ENCODE measurements around the gene SGSM1.

- TF ChIP-seq CTCF (IDR thresholded peaks at IDR 0.05 in 4 of 5, conservative IDR thresholded peaks at IDR 0.05 in 1 of 5) (no peak), POLR2A (IDR thresholded peaks at IDR 0.05) (no peak)
Observed at GRCh38 chr22:24925586-24926427, 119.8 kb downstream of the SGSM1 start.

All from gastrocnemius medialis (tissue), 4 donors.